ENCODE data around the gene TRPV4. TPM values are rescaled to one million over a fixed set of nuclear protein-coding genes. Genes with fewer than 3 reads are reported as not detected.

Gene TRPV4
- total RNA-seq, 1 experiment from 2014 or later: 2.9 TPM

DNA sequence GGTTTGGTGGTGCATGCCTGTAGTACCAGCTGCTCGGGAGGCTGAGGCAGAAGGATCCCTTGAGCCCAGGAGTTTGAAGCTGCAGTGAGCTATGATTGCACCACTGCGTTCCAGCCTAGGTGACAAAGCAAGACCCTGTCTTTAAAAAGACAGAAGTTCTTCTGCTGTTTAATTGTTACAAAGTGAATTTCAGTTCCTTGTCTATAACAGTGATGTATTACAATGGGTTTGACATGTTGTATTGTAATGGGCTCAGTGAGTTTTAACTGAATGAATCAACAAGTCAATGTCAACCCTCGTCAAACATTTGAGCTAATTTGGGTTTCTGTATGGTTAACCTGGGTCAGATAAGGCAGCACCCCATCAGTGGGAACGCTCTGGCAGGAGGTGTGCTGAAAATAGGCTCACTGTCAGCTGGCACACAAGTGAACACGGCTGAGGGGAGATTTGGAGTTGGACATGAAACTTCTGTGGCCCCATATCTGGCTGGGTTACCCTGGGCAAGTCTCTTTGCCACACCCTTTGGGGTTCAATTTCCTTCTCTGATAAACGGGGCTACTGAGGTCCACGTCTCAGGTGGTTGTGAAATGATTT, 14.0 kb upstream of the TRPV4 start (continued):
- TF ChIP-seq ZNF263 (CRISPR knock-in tag; IDR thresholded peaks at IDR 0.05; ENCODE audit: low read depth): no peak
- TF ChIP-seq E2F4 (CRISPR knock-in tag; IDR thresholded peaks at IDR 0.05; ENCODE audit: borderline replicate concordance, low read depth): no peak
- TF ChIP-seq GABPB1 (CRISPR knock-in tag; IDR thresholded peaks at IDR 0.05): no peak
- no peak for TF ChIP-seq USF1 (CRISPR knock-in tag; IDR thresholded peaks at IDR 0.05)

GRCh38 chr12:109845824-109846205, 12.6 kb upstream of the TRPV4 start:
- Mint-ChIP-seq H3K9me3 (no peaks in the 10 kb centered on the region), H3K27ac (no peak overlapping the region), H3K4me3 (no peak overlapping the region), H3K36me3 (no peaks in the 10 kb centered on the region), H3K27me3 (ENCODE audit: low read depth) (no peaks in the 10 kb centered on the region; the same call in 1 of the 2 replicates), H3K4me1 (peaks cover 5% of the 10 kb centered on the region)
- DNase-seq (ENCODE audit: low spot score): no peak
- ChIA-PET POLR2A (interaction anchor here (0.5 kb wide), 1 partner anchor 28 kb away, joined by 8 read pairs; no protein-coding TSS in a partner anchor), CTCF (interaction anchor here (0.6 to 2.8 kb wide), 47 partner anchors 8 to 369 kb away, joined by 3 to 68 read pairs (median 6); partner anchors contain the start of genes ANKRD13A, GLTP, KCTD10 and MMAB)
- TF ChIP-seq FOXJ3 (CRISPR knock-in tag; IDR thresholded peaks at IDR 0.05; ENCODE audit: borderline replicate concordance) (no peak), SMAD4 (CRISPR knock-in tag; IDR thresholded peaks at IDR 0.05) (no peak), NFE2L1 (CRISPR knock-in tag; IDR thresholded peaks at IDR 0.05) (no peak), ZNF423 (CRISPR knock-in tag; IDR thresholded peaks at IDR 0.05) (no peak), KAT7 (CRISPR knock-in tag; IDR thresholded peaks at IDR 0.05; ENCODE audit: borderline replicate concordance) (no peak), HMGXB4 (CRISPR knock-in tag; IDR thresholded peaks at IDR 0.05) (no peak), ZNF121 (CRISPR knock-in tag; IDR thresholded peaks at IDR 0.05) (no peak), SP1 (CRISPR knock-in tag; conservative IDR thresholded peaks at IDR 0.05) (no peak), ZNF416 (CRISPR knock-in tag; IDR thresholded peaks at IDR 0.05) (no peak), GRHL2 (CRISPR knock-in tag; IDR thresholded peaks at IDR 0.05; ENCODE audit: insufficient replicate concordance, severe bottlenecking) (no peak), TCF7 (CRISPR knock-in tag; IDR thresholded peaks at IDR 0.05; ENCODE audit: low read depth) (no peak), ZNF317 (CRISPR knock-in tag; IDR thresholded peaks at IDR 0.05; ENCODE audit: borderline replicate concordance, low read depth) (no peak), NR2C2 (CRISPR knock-in tag; IDR thresholded peaks at IDR 0.05) (no peak), ATF3 (CRISPR knock-in tag; conservative IDR thresholded peaks at IDR 0.05) (no peak), OVOL2 (CRISPR knock-in tag; IDR thresholded peaks at IDR 0.05; ENCODE audit: borderline replicate concordance) (no peak)
- TF ChIP-seq, protein P1, sequence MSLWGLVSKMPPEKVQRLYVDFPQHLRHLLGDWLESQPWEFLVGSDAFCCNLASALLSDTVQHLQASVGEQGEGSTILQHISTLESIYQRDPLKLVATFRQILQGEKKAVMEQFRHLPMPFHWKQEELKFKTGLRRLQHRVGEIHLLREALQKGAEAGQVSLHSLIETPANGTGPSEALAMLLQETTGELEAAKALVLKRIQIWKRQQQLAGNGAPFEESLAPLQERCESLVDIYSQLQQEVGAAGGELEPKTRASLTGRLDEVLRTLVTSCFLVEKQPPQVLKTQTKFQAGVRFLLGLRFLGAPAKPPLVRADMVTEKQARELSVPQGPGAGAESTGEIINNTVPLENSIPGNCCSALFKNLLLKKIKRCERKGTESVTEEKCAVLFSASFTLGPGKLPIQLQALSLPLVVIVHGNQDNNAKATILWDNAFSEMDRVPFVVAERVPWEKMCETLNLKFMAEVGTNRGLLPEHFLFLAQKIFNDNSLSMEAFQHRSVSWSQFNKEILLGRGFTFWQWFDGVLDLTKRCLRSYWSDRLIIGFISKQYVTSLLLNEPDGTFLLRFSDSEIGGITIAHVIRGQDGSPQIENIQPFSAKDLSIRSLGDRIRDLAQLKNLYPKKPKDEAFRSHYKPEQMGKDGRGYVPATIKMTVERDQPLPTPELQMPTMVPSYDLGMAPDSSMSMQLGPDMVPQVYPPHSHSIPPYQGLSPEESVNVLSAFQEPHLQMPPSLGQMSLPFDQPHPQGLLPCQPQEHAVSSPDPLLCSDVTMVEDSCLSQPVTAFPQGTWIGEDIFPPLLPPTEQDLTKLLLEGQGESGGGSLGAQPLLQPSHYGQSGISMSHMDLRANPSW (CRISPR knock-in tag; conservative IDR thresholded peaks at IDR 0.05; ENCODE audit: low read depth): no peak
- TF ChIP-seq, protein P2, sequence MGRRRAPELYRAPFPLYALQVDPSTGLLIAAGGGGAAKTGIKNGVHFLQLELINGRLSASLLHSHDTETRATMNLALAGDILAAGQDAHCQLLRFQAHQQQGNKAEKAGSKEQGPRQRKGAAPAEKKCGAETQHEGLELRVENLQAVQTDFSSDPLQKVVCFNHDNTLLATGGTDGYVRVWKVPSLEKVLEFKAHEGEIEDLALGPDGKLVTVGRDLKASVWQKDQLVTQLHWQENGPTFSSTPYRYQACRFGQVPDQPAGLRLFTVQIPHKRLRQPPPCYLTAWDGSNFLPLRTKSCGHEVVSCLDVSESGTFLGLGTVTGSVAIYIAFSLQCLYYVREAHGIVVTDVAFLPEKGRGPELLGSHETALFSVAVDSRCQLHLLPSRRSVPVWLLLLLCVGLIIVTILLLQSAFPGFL (CRISPR knock-in tag; IDR thresholded peaks at IDR 0.05; ENCODE audit: borderline replicate concordance): no peak
- TF ChIP-seq, protein P3, sequence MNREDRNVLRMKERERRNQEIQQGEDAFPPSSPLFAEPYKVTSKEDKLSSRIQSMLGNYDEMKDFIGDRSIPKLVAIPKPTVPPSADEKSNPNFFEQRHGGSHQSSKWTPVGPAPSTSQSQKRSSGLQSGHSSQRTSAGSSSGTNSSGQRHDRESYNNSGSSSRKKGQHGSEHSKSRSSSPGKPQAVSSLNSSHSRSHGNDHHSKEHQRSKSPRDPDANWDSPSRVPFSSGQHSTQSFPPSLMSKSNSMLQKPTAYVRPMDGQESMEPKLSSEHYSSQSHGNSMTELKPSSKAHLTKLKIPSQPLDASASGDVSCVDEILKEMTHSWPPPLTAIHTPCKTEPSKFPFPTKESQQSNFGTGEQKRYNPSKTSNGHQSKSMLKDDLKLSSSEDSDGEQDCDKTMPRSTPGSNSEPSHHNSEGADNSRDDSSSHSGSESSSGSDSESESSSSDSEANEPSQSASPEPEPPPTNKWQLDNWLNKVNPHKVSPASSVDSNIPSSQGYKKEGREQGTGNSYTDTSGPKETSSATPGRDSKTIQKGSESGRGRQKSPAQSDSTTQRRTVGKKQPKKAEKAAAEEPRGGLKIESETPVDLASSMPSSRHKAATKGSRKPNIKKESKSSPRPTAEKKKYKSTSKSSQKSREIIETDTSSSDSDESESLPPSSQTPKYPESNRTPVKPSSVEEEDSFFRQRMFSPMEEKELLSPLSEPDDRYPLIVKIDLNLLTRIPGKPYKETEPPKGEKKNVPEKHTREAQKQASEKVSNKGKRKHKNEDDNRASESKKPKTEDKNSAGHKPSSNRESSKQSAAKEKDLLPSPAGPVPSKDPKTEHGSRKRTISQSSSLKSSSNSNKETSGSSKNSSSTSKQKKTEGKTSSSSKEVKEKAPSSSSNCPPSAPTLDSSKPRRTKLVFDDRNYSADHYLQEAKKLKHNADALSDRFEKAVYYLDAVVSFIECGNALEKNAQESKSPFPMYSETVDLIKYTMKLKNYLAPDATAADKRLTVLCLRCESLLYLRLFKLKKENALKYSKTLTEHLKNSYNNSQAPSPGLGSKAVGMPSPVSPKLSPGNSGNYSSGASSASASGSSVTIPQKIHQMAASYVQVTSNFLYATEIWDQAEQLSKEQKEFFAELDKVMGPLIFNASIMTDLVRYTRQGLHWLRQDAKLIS (CRISPR knock-in tag; IDR thresholded peaks at IDR 0.05; ENCODE audit: borderline replicate concordance): no peak
- ATAC-seq: no peak
